NT2/D1 (cell line): Measurements from ENCODE around the gene CAPN14.

Source experiments
- SUZ12 ChIP-seq: IDR thresholded peaks from 2 replicates; pipeline ENCODE4 v1.6.1; 2011; ENCODE audit not compliant: insufficient read length, insufficient read depth; ENCODE audit errors: extremely low read depth
- ZNF274 ChIP-seq: IDR thresholded peaks from 2 replicates; pipeline ENCODE4 v1.6.1; 2011; ENCODE audit warnings: mild to moderate bottlenecking, low read depth, low read length

DNA sequence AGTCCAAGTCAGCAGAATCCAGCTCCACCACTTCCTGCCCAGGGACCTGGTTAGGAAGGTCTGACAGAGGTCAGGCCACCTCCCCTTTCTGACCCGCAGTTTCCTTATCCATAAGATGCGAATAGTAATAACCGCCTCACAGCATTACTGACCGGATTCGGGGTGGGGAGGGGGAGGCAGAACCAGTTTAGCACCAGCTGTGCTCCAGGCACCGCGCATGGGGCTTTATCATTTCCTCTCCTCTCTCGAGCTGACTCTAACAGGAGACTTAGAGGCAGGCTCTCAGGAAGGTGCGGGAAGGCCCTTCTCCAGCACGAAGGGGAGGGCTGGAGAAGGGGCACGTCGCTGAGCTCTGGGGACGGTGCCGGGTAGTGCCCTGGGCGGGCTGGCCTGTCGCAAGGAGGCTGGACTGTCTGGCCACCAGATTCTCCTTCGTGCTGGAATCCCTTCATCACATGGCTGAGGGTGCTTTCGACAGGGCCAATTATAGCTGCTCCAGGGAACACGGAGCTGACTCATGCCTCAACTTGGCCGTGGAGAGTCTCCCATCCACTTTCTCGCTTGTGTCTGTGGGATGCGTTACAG is 22.4 kb upstream of the CAPN14 start:
- no peak for TF ChIP-seq SUZ12
- no peak for TF ChIP-seq ZNF274
